HL-60 (cell line): Measurements from ENCODE around the gene ACAD8.

ENCODE experiments used
- GABPA ChIP-seq: IDR thresholded peaks from 2 replicates; pipeline ENCODE4 v1.6.1; 2012; ENCODE audit warnings: low read depth
- POLR2AphosphoS5 ChIP-seq: IDR thresholded peaks from 2 replicates; pipeline ENCODE4 v1.6.1; 2012; ENCODE audit warnings: low read depth
- TF ChIP-seq, protein P1 (sequence below): IDR thresholded peaks from one replicate; pipeline ENCODE4 v1.5.1; 2011; ENCODE audit warnings: low read length, control low read depth, inconsistent platforms; ENCODE audit not compliant: insufficient read depth

DNA sequence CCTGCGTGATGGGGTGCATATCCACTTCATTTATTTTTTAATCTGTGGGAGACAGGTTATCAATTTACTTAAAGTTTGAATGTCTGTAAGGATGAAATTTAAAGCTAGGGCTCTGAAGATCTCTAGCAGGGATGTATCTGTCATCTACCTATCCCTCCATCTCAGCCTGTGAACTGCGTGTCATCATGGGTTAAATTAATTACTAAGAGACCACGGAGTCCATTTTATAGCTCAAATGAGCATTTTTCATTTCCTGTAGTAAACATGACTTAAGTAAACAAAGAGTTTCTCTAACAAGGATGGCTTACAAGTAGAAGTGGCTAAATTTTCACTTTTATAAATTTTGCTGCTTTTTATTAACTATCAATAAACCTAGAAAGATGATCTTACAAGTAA is 19.9 kb downstream of the ACAD8 start:
- TF ChIP-seq GABPA: no peak
- TF ChIP-seq, protein P1, sequence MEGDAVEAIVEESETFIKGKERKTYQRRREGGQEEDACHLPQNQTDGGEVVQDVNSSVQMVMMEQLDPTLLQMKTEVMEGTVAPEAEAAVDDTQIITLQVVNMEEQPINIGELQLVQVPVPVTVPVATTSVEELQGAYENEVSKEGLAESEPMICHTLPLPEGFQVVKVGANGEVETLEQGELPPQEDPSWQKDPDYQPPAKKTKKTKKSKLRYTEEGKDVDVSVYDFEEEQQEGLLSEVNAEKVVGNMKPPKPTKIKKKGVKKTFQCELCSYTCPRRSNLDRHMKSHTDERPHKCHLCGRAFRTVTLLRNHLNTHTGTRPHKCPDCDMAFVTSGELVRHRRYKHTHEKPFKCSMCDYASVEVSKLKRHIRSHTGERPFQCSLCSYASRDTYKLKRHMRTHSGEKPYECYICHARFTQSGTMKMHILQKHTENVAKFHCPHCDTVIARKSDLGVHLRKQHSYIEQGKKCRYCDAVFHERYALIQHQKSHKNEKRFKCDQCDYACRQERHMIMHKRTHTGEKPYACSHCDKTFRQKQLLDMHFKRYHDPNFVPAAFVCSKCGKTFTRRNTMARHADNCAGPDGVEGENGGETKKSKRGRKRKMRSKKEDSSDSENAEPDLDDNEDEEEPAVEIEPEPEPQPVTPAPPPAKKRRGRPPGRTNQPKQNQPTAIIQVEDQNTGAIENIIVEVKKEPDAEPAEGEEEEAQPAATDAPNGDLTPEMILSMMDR: no peak
- TF ChIP-seq POLR2AphosphoS5: no peak
